Progenitor cell of endocrine pancreas (in vitro differentiated cells): ENCODE results near the gene RECK. TPM values are rescaled to one million over a fixed set of nuclear protein-coding genes. Genes with fewer than 3 reads are reported as not detected.
"Not testable (repeated sequence)": the region's sequence is repeated elsewhere in the genome, so short reads cannot be mapped to it uniquely, and the experiment has no call there.

Source experiments
- DNase-seq: peaks from one replicate; pipeline ENCODE4 v3.0.0; 2021; ENCODE audit warnings: low spot score; ENCODE audit not compliant: unreplicated experiment
- H3K27ac Mint-ChIP-seq: 2 replicates; pipeline ENCODE4 v1.8.0; 2021; ENCODE audit warnings: mild to moderate bottlenecking, moderate library complexity, mixed read lengths
- H3K27me3 Mint-ChIP-seq: 2 replicates; pipeline ENCODE4 v1.8.0; 2021; ENCODE audit warnings: mixed read lengths
- H3K36me3 Mint-ChIP-seq: 2 replicates; pipeline ENCODE4 v1.8.0; 2022; ENCODE audit warnings: mixed read lengths; ENCODE audit not compliant: insufficient read depth
- H3K4me1 Mint-ChIP-seq: 2 replicates; pipeline ENCODE4 v1.8.0; 2021; ENCODE audit warnings: low read depth, mixed read lengths
- H3K4me3 Mint-ChIP-seq: 2 replicates; pipeline ENCODE4 v1.8.0; 2021; ENCODE audit warnings: low read depth, mild to moderate bottlenecking, moderate library complexity, mixed read lengths
- H3K9me3 Mint-ChIP-seq: 2 replicates; pipeline ENCODE4 v1.8.0; 2021; ENCODE audit warnings: low read depth, mixed read lengths
- CTCF ChIP-seq: fragments of 200-600 bp; sonication (generic); IDR thresholded peaks from one replicate; pipeline ENCODE4 v1.5.0; 2021; ENCODE audit warnings: antibody characterized with exemption, mild to moderate bottlenecking; ENCODE audit not compliant: unreplicated experiment
- total RNA-seq: library from RNA; stranded (reverse); gene quantifications from 2 replicates; pipeline ENCODE4 v1.2.1, GENCODE V29; 2021

RECK gene
- total RNA-seq, 1 donor from 2014 or later: 7.1 TPM

- H3K9me3 Mint-ChIP-seq: no peaks in the 10 kb centered on the region
- no peaks in the 10 kb centered on the region for H3K27me3 Mint-ChIP-seq
- no peak for TF ChIP-seq CTCF
- no peak for DNase-seq
- H3K27ac Mint-ChIP-seq: peak overlapping the region; percentile 49
- H3K36me3 Mint-ChIP-seq: no peaks in the 10 kb centered on the region
- no peaks in the 10 kb centered on the region for H3K4me1 Mint-ChIP-seq
- no peak overlapping the region for H3K4me3 Mint-ChIP-seq
These were observed 117.7 kb downstream of the RECK start for GRCh38 chr9:36154331-36154952.

- no peaks in the 10 kb centered on the region for H3K36me3 Mint-ChIP-seq
- H3K4me1 Mint-ChIP-seq: no peaks in the 10 kb centered on the region
- no peak overlapping the region for H3K27ac Mint-ChIP-seq
- TF ChIP-seq CTCF: no peak
- no peaks in the 10 kb centered on the region for H3K9me3 Mint-ChIP-seq
- H3K4me3 Mint-ChIP-seq: no peak overlapping the region
- peaks cover 2% of the 10 kb centered on the region for H3K27me3 Mint-ChIP-seq
- no peak for DNase-seq
These were observed 119.4 kb downstream of the RECK start for GRCh38 chr9:36156116-36156515.

- DNase-seq: no peak
- Mint-ChIP-seq H3K27ac (no peak overlapping the region), H3K9me3 (no peaks in the 10 kb centered on the region), H3K36me3 (no peaks in the 10 kb centered on the region), H3K27me3 (peaks cover 6% of the 10 kb centered on the region), H3K4me1 (peaks cover 4% of the 10 kb centered on the region), H3K4me3 (no peak overlapping the region)
- no peak for TF ChIP-seq CTCF
These were observed 121.4 kb downstream of the RECK start for GRCh38 chr9:36158122-36158521.

- Mint-ChIP-seq H3K9me3 (no peaks in the 10 kb centered on the region), H3K27me3 (peaks cover 6% of the 10 kb centered on the region), H3K27ac (no peak overlapping the region), H3K4me1 (peaks cover 4% of the 10 kb centered on the region), H3K4me3 (no peak overlapping the region), H3K36me3 (no peaks in the 10 kb centered on the region)
- no peak for TF ChIP-seq CTCF
- DNase-seq: no peak
These were observed 122.2 kb downstream of the RECK start for GRCh38 chr9:36158917-36159316.

GRCh38 chr9:36159509-36159908 is 122.8 kb downstream of the RECK start:
- not testable (repeated sequence) for H3K4me3 Mint-ChIP-seq, H3K4me1 Mint-ChIP-seq, H3K9me3 Mint-ChIP-seq, H3K36me3 Mint-ChIP-seq, H3K27me3 Mint-ChIP-seq, DNase-seq, H3K27ac Mint-ChIP-seq

GRCh38 chr9:36160126-36160525 is 123.4 kb downstream of the RECK start:
- not testable (repeated sequence) for H3K4me1 Mint-ChIP-seq

More at GRCh38 chr9:36160126-36160525, 123.4 kb downstream of the RECK start:
- H3K27me3 Mint-ChIP-seq: peaks cover 10% of the 10 kb centered on the region
- H3K9me3 Mint-ChIP-seq, DNase-seq, H3K27ac Mint-ChIP-seq, H3K4me3 Mint-ChIP-seq, H3K36me3 Mint-ChIP-seq: not testable (repeated sequence)
